ENCODE results near the gene TUBA4B.
"Not testable (repeated sequence)": the region's sequence is repeated elsewhere in the genome, so short reads cannot be mapped to it uniquely, and the experiment has no call there.

The TUBA4B gene

DNA sequence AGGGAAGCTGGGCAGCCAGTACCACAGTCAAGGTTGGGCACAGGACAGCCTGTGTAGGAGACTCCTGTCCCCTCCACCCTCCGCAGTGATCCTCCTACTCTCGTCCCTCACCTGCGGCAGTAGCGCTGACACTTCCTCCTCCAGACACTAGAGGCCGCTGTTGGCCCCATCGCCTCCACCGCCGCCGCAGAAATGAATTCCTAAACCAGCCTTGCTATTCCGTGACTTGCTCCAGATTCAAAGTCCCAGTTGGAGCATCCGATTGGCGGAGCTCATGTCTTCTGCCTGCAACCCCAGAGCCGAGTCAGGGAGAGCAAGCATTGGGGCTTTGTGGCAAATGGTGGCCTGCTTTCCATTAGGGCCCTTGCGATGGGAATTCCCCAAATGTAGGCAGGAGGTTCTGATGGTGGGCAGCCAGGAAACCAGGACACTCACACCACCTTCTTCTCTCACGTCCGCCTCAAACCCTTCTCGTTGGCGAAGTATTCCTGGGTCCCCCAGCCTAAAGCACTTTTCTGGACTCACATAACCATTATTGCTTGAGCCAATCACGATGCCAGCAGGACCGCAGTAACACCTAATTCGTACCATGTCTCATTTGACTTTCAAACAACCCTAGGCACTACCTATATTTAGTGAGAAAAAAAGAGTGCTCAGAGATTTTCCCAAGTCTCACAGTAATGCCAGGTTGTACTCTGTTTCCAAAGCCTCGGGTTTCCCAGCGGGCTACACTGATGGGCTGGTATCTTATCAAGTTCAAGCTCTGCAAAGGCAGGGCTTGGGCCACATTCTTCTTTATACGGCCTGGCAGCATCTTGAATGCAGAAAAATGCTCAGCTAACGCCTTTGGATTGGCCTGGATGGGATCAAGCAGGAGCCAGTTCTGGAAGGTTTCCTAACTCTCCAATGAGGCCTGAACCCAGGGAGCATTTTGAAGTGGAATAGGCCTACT, 24.9 kb downstream of the TUBA4B start:
- peak; percentile 48 for DNase-seq (ENCODE audit: low read depth)

DNA sequence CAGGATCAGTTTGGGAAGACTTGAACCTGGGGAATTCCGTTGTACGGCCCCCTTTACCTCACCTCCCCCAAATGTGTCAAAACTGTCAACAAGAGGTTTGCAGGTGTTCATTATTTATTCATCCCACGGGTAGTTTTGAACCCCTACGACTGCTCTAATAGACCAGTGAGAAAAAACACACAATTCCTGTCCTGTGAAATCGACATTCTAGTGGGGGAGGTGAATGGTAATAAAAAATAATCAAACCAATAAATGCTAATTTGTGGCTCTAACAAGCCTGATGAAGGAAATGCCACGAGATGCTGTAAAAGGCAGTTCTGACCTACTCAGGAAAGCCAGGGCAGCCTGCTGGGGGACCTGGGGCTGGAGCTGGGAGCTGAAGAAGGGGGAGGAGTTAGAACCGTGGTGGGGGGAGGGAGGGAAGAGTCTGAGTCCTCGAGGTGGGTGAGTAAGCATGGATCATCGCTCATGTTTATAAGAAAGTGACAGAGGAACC, 25.7 kb downstream of the TUBA4B start:
- no peak for DNase-seq (ENCODE audit: low read depth)

DNA sequence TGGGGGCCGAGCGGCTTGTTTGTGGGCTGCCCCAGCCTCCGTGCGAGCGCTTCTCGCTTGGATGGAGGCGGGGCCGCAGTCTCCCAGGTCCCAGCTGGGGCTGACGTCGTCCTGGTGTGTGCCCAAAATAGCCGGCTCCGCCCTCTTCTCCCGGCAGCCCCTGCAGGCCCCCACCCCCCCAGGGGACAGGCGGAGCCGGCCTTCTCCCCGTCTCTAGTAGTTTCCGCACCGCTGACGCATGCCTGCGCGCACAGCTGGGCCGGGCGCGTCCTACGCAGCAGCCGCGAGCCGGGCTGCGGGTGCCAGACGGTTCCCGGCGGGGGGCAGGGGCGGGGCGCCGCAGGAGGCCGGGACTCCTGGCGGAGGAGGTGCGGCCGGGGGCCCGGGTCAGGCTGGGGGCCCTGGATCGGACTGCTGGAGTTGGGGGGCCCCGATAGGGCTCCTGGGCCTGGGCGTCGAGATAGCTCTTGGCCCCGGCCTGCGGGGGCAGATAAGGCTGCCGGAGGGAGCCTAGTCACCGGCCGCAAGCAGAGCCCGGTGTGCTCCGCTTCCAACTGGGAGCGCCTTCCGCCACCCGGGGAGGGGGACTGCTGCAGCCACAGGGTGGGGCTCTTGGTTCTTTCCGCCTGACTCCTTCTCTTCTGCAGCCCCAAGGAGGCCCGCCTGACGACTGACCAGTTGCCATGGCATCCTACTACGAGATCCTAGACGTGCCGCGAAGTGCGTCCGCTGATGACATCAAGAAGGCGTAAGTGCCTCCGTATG, 26.3 kb downstream of the TUBA4B start, which contains the start of gene DNAJB2:
Gene DNAJB2, plus strand, starts transcription at position 216 of the 765 bp plus-strand sequence. Its CDS starts 468 bp downstream, at position 684.
- DNase-seq (ENCODE audit: low read depth) = peak; percentile 99

DNA sequence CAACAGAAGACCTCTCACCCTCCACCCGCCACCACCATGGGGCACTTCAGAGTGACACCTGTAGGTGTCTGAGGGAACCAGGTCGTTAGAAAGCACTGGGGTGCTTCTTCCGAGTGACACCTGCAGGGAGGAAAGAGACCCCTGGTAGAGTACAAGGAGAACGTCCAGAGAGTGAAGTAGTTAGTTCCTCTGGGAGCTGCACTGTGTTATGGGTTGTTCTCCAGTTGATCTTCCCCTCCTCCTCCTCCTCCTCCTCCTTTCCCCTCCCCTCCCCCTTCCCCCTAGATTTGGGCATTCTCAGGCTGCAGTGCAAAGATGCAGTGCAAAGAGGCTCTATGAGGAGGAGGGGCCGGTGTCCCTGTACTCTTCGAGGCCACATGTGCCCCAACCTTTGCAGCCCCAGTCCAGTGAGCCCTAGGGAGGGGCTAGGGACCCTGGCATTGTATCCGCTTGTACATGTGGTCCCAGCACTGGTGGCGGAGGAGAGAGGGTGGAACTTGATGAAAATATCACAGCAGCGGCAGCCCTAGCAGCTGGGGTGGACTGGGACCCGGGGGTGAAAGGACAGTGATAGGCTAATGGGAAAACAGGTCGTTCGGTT, 27.0 kb downstream of the TUBA4B start:
- DNase-seq (ENCODE audit: low read depth) = no peak

DNA sequence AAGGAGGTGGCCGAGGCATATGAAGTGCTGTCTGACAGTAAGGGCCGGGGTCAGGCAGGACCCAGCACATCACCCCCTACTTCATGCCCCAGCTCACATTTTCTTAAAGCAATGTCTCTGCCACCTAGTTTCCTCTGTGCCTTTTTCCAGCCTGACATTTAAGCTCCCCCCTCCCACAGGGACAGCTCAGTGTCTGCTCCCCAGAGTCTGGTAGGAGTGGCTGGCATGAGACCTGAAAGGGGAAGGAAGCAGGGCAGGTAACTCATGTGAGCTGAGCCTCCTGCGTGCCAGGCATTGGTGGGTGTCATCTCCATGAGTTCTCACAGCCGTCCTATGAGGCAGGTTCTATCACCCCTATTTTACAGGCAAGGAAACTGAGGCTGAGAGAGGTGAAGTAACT, 27.6 kb downstream of the TUBA4B start:
- no peak for DNase-seq (ENCODE audit: low read depth)

GRCh38 chr2:219281588-219281987, 28.5 kb downstream of the TUBA4B start:
- no peak for DNase-seq (ENCODE audit: low read depth)

GRCh38 chr2:219282375-219282774, 29.3 kb downstream of the TUBA4B start:
- DNase-seq (ENCODE audit: low read depth) = no peak

- no peak for DNase-seq (ENCODE audit: low read depth)
These were observed 30.0 kb downstream of the TUBA4B start for GRCh38 chr2:219282943-219283581.

DNA sequence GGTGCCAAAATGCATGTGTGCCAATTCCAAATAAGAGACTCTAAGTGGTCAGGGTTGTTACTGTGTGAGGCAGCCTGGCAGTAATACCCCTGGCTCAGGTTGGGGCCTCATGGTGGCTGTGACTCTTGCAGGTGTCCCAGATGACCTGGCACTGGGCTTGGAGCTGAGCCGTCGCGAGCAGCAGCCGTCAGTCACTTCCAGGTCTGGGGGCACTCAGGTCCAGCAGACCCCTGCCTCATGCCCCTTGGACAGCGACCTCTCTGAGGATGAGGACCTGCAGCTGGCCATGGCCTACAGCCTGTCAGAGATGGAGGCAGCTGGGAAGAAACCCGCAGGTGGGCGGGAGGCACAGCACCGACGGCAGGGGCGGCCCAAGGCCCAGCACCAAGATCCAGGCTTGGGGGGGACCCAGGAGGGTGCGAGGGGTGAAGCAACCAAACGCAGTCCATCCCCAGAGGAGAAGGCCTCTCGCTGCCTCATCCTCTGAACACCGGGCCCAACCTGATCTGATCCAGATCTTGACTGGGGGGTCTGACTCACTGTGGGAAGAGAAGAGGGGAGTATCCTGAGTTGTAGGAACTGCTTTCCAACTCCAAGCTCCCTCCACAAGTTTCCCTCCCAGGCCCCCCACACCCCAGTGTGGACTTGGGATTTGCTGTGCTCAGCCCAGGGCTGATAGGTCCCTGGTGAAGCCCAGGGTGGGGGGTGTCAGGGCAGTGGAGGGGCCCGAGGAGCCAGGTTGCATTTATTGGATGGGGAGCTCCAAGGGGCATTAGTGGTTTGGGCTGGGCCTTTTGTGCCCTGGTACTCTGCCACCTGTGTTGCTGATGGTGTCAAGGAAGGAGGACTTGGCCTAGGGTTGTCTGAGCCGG, 31.7 kb downstream of the TUBA4B start:
- no peak for DNase-seq (ENCODE audit: low read depth)

DNA sequence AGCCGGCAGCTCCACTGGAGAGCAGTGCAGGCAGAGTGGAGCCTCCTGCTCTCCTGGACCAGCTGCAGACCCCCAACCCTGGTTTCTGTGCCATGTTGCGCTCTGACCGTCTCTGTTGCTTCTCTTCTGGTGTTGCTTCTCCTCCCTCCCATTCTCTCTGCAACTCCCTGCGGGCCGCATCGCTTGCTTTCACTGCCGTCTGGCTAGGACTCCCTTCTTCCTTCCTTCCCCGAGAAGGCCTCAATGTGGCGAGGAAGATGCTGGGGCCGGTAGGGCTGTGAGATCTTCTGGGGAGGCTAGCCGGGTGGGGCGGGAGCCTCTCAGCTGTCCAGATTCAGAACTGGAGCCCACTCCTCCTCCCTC, 32.3 kb downstream of the TUBA4B start:
- no peak for DNase-seq (ENCODE audit: low read depth)

- no peak for DNase-seq (ENCODE audit: low read depth)
These were observed 32.9 kb downstream of the TUBA4B start for GRCh38 chr2:219285894-219286425.

- DNase-seq (ENCODE audit: low read depth) = no peak
These were observed 33.5 kb downstream of the TUBA4B start for GRCh38 chr2:219286436-219287115.

- not testable (repeated sequence) for DNase-seq (ENCODE audit: low read depth)
These were observed 34.0 kb downstream of the TUBA4B start for GRCh38 chr2:219287116-219287440.

GRCh38 chr2:219287580-219288265, 34.7 kb downstream of the TUBA4B start:
- DNase-seq (ENCODE audit: low read depth) = no peak

- DNase-seq (ENCODE audit: low read depth) = no peak
These were observed 36.1 kb downstream of the TUBA4B start for GRCh38 chr2:219289195-219289536.

DNA sequence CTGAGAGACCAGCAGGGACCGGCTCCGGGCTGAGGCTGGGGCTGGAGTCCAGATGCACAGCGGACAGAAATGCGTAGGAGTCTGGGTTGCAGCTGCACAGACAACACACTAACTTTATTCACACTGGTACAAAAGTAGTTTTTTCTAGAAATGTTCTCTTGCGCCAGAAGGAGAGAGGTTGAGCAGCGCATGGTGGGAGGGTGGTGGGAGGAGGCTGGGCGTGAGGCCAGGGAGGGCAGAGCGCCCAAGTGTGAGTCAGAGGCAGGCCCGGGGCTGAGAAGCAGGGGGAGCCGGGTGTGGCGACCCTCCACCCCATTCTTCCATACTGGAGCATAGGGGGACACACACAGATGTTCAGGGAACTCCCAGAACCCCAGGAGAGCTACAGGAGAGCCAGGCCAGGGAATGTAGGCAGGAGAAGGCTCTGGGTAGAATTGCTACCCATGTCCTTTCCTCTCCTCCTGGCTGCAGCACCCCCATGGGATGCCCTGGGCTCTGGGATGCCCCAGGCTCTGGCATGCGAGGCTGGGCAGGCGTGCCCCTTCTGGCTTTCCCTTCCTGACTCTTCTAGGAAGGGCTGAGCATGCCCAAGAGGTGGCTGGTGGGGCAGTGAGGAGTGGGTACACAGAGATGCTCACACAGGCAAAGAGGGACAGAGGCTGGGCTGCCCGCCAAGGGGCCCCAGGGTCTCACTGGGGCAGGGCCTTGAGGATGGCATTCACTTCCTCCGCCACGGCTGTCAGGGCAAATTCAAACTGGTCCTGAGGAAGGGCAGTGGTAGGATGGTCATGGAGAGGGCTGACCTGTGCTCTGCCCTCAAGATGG, 36.7 kb downstream of the TUBA4B start:
- DNase-seq (ENCODE audit: low read depth) = no peak

DNA sequence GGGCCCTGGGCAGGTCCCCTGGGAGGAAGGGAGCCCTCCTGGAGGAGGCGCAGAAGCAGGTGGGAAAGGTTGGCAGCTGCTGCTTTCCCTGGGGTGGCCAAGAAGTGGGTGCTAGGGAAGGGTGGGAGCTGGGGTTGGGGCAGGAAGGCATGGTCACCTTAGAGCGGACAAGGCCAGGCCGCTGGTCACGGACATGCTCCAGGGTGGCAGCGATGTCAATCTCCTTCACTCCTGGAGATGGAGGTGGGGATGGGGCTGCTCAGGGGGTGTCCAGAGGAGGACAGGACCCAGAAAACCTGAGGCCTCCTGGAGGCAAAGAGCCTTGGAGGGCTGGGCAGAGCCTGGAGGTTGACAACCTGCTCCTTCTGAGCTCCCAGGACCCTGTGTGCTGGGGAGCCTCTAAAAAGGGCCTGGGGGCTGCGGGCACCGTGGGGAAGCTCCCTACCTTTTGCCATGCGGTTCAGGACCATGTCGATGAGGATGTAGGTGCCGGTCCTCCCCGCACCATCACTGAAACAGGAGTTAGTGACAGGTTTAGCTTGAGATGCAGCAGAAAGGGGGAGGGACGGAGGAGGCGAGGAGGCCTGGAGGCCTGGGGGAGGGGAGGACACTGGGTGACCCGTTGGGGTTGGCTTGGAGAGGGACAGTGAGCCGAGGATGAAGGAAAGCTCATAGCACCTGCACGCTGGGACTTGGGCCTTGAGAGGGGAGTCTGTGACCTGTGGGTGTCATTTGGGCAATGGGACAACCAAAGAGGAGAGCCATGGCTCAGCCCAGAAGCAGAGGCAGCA, 37.5 kb downstream of the TUBA4B start:
- no peak for DNase-seq (ENCODE audit: low read depth)

- no peak for DNase-seq (ENCODE audit: low read depth)
These were observed 38.4 kb downstream of the TUBA4B start for GRCh38 chr2:219291394-219291793.
